ENCODE data around the gene C10orf143. TPM values are rescaled to one million over a fixed set of nuclear protein-coding genes. Genes with fewer than 3 reads are reported as not detected.
"Not testable (repeated sequence)": the region's sequence is repeated elsewhere in the genome, so short reads cannot be mapped to it uniquely, and the experiment has no call there.

Gene C10orf143
- total RNA-seq, 1 donor from 2014 or later: 2.6 TPM

GRCh38 chr10:130040817-130041330 is 69.8 kb downstream of the C10orf143 start:
- intact Hi-C loops (cut with DNase I): no loop called here
- DNase-seq (ENCODE audit: low spot score): no peak

GRCh38 chr10:130040351-130040750 is 70.3 kb downstream of the C10orf143 start:
- intact Hi-C loops (cut with DNase I): no loop called here
- no peak for DNase-seq (ENCODE audit: low spot score)

- DNase-seq (ENCODE audit: low spot score): no peak
- intact Hi-C loops (cut with DNase I): no loop called here
Measured at GRCh38 chr10:130039141-130039540, 71.5 kb downstream of the C10orf143 start.

DNA sequence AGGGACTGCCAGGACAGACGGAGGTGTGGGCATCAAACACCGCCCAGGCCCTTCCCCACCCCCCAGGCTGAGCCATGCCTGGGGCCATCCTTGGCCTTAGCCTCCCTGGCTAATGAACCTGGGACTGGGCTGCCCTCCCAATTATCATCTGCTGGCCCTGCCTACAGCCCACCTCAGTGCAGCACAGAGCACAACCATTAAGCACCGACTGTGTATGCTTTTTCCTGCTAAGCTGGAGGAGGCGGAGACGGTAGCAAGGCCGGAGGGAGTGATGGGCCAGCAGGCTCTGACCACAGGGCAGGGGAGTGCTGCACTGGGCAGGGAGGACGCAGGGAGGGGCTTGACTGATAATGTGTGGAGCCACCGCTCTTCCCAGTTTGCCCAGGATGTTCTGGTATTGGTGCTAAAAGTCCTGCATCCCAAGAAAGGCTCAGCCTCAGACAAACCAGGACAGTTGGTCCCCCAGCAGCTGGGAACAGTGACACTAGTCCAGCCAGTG is 72.0 kb downstream of the C10orf143 start:
- intact Hi-C loops (cut with DNase I): no loop called here
- DNase-seq (ENCODE audit: low spot score): no peak

DNA sequence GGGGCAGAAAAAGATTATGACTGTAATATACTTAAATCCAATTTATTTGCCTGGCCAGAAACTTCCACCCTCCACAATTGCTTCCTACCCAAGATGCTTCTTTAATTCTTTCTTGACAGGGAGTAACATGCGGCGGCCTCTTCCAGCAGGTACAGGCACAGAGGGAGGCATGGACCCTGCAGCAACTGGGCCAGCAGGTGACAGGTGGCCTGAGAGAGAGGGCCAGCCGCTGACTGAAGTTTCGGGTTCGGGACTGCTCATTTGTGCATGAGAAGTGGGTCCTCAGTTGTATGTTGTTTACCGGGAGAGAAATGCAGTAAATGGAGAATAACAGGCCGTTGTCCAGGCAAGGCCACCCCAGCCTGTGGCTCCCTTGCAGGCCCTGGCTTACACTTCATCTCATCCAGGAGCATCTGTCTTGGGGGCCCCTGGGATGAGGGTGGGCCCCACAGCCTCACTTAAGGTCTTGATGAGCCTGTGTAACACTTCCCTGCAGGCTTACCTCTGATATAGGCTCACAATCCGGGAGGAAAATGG is 72.5 kb downstream of the C10orf143 start:
- DNase-seq (ENCODE audit: low spot score): no peak
- intact Hi-C loops (cut with DNase I): no loop called here

GRCh38 chr10:130037169-130037661 is 73.4 kb downstream of the C10orf143 start:
- intact Hi-C loops (cut with DNase I): no loop called here
- DNase-seq (ENCODE audit: low spot score): no peak

GRCh38 chr10:130036296-130037065 is 74.1 kb downstream of the C10orf143 start:
- intact Hi-C loops (cut with DNase I): no loop called here
- DNase-seq (ENCODE audit: low spot score): no peak

- intact Hi-C loops (cut with DNase I): no loop called here
- no peak for DNase-seq (ENCODE audit: low spot score)
Measured at GRCh38 chr10:130029209-130029608, 81.4 kb downstream of the C10orf143 start.

- intact Hi-C loops (cut with DNase I): no loop called here
- DNase-seq (ENCODE audit: low spot score): no peak
Measured at GRCh38 chr10:130028465-130028819, 82.2 kb downstream of the C10orf143 start.

DNA sequence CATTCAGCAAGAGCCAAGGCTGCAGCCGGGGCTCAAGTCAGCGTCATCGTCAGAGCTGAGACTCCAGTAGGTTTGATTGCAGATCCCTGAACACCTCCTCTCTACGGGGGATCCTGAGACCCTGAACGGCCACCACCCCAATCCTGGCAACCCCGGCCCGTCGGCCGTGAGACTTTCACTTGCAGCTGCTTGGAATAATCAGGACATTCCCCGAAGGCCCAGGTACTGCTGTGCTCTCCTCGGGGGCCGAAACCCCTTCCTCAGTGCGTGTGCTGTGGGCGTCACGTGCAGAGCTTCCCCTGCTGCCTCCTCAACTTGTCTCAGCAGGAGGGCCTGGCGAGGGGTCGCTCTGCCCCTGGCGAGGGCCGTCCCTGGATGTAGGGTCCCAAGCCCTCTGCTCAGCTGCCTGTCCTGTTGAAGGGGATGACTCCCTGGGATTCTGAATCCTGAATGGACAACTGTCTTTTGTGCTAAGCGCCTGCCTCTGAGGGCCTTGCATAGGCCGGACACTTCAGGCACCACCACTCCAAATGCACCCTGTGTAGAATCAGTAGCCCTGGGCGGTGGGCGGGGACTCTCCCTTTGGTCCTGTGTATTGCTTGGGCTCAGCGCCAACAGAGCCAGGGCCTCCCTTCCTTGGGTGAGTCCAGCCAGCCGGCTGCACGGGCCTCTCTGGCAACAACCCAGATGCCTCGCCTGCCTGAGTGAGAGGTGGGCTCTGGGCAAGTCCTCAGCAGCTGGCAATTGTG is 82.7 kb downstream of the C10orf143 start:
- intact Hi-C loops (cut with DNase I): no loop called here
- no peak for DNase-seq (ENCODE audit: low spot score)

- intact Hi-C loops (cut with DNase I): no loop called here
- DNase-seq (ENCODE audit: low spot score): no peak
Measured at GRCh38 chr10:130026670-130027456, 83.8 kb downstream of the C10orf143 start.

GRCh38 chr10:130025811-130026485 is 84.7 kb downstream of the C10orf143 start:
- intact Hi-C loops (cut with DNase I): no loop called here
- no peak for DNase-seq (ENCODE audit: low spot score)

DNA sequence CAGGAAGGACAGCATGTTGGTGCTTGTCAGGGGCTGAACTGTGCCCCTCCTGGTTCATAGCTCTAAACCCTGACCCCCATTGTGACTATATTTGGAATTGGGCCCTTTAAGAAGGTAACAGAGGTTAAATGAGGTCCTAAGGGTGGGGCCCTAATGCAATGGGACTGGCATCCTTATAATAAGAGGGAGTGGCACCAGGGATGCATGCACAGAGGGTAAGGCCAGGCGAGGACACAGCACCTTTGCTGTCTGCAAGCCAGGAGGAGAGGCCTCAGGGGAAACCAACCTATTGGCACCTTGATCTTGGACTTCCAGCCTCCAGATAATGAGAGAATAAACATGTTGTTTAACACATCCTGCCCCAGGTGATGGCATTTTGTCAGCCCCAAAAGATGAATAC is 85.3 kb downstream of the C10orf143 start:
- intact Hi-C loops (cut with DNase I): no loop called here

DNA sequence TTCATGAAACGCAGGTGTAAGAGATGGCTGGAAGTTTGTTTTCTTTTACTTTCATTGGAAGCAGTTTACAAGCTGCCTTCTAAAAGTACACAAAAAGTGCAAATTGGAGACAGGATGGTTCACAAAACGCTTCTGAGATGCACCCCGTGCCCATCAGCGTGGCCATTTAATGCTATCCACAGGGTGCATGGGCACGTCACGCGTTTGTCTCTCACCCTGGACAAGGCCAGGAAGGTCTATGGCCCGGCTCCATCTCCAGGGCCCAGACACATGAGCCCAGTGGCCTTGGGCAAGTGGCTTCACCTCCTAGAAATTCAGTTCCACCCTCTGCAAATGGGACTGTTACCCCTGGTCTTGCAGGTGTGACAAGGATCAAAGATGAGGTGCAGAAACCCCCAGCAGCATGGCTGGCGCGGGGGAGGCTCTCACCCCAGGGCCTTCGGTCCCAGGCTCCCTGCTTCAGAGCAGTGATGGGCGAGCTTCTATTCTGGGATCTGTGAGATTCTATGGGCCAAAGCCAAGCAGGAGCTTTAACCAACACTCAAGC is 85.8 kb downstream of the C10orf143 start:
- DNase-seq (ENCODE audit: low spot score): no peak
- intact Hi-C loops (cut with DNase I): no loop called here

More for the DNA sequence above, 85.3 kb downstream of the C10orf143 start:
- no peak for DNase-seq (ENCODE audit: low spot score)

DNA sequence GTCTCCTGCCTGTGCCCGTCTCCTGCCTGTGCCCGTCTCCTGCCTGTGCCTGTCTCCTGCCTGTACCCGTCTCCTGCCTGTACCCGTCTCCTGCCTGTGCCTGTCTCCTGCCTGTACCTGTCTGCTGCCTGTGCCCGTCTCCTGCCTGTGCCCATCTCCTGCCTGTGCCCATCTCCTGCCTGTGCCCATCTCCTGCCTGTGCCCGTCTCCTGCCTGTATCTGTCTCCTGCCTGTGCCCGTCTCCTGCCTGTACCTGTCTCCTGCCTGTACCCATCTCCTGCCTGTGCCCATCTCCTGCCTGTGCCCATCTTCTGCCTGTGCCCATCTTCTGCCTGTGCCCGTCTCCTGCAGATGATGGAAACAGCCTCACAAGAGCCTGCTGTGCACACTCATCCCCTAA is 86.3 kb downstream of the C10orf143 start:
- intact Hi-C loops (cut with DNase I); DNase-seq (ENCODE audit: low spot score): not testable (repeated sequence)

- no peak for DNase-seq (ENCODE audit: low spot score)
- intact Hi-C loops (cut with DNase I): no loop called here
Measured at GRCh38 chr10:130023454-130024230, 87.0 kb downstream of the C10orf143 start.

GRCh38 chr10:130022511-130023299 is 87.9 kb downstream of the C10orf143 start:
- no peak for DNase-seq (ENCODE audit: low spot score)
- intact Hi-C loops (cut with DNase I): no loop called here

Data from cardiac septum (tissue), 1 donor.